KMS-11 (cell line): ENCODE results near the gene COL8A1.

Source experiments
- H2AFZ ChIP-seq: fragments of 200-600 bp; sonication (generic); 2 replicates; pipeline ENCODE4 v1.6.1; 2016; ENCODE audit warnings: antibody characterized with exemption, mixed run types, low read depth
- H3K27ac ChIP-seq: fragments of 200-600 bp; sonication (generic); 2 replicates; pipeline ENCODE4 v1.6.1; 2016; ENCODE audit warnings: mild to moderate bottlenecking, mixed run types
- H3K27me3 ChIP-seq: fragments of 200-600 bp; sonication (generic); 2 replicates; pipeline ENCODE4 v1.6.1; 2017; ENCODE audit warnings: mild to moderate bottlenecking, low read depth, mixed run types, moderate library complexity; ENCODE audit not compliant: insufficient read depth
- H3K36me3 ChIP-seq: fragments of 200-600 bp; sonication (generic); 2 replicates; pipeline ENCODE4 v1.6.1; 2017; ENCODE audit warnings: mild to moderate bottlenecking, mixed run types; ENCODE audit not compliant: insufficient read depth
- H3K4me1 ChIP-seq: fragments of 200-600 bp; sonication (generic); 2 replicates; pipeline ENCODE4 v1.6.1; 2016; ENCODE audit warnings: mild to moderate bottlenecking, low read depth, mixed run types; ENCODE audit not compliant: poor library complexity, severe bottlenecking
- H3K4me2 ChIP-seq: fragments of 200-600 bp; sonication (generic); 2 replicates; pipeline ENCODE4 v1.7.0; 2016; ENCODE audit warnings: mild to moderate bottlenecking, mixed run types
- H3K4me3 ChIP-seq: fragments of 200-600 bp; sonication (generic); IDR thresholded peaks from 2 replicates; pipeline ENCODE4 v1.6.1; 2017; ENCODE audit warnings: low read depth, low read length, mixed read lengths; ENCODE audit not compliant: insufficient read depth
- H3K79me2 ChIP-seq: fragments of 200-600 bp; sonication (generic); 2 replicates; pipeline ENCODE4 v1.6.1; 2016; ENCODE audit warnings: low read depth, mixed run types; ENCODE audit not compliant: insufficient read depth
- H3K9ac ChIP-seq: fragments of 200-600 bp; sonication (generic); 2 replicates; pipeline ENCODE4 v1.6.1; 2016; ENCODE audit warnings: mild to moderate bottlenecking, mixed run types
- H4K20me1 ChIP-seq: fragments of 200-600 bp; sonication (generic); 2 replicates; pipeline ENCODE4 v1.6.1; 2016; ENCODE audit warnings: mild to moderate bottlenecking, mixed run types; ENCODE audit not compliant: insufficient read depth
- CTCF ChIP-seq: fragments of 200-600 bp; sonication (generic); conservative IDR thresholded peaks from 2 replicates; pipeline ENCODE4 v1.6.1; 2017; ENCODE audit warnings: low read depth, mild to moderate bottlenecking, antibody characterized with exemption, low read length, moderate library complexity, mixed read lengths

Gene COL8A1

GRCh38 chr3:99760031-99760430 lies 121.6 kb downstream of the COL8A1 start:
- Histone ChIP-seq H3K27me3 (no peaks in the 10 kb centered on the region), H3K27ac (no peak overlapping the region), H3K36me3 (no peaks in the 10 kb centered on the region), H3K4me3 (no peak overlapping the region), H3K4me2 (no peak overlapping the region), H3K9ac (no peak overlapping the region), H3K79me2 (no peaks in the 10 kb centered on the region), H2AFZ (no peak overlapping the region), H4K20me1 (no peaks in the 10 kb centered on the region), H3K4me1 (no peaks in the 10 kb centered on the region)
- TF ChIP-seq CTCF: no peak

GRCh38 chr3:99760629-99761028 lies 122.2 kb downstream of the COL8A1 start:
- TF ChIP-seq CTCF: no peak
- H3K36me3 ChIP-seq: no peaks in the 10 kb centered on the region
- no peak overlapping the region for H3K4me3 ChIP-seq
- no peaks in the 10 kb centered on the region for H3K79me2 ChIP-seq
- no peak overlapping the region for H3K9ac ChIP-seq
- H3K4me2 ChIP-seq: no peak overlapping the region
- H3K27me3 ChIP-seq: no peaks in the 10 kb centered on the region
- H2AFZ ChIP-seq: no peak overlapping the region
- no peaks in the 10 kb centered on the region for H4K20me1 ChIP-seq
- H3K27ac ChIP-seq: no peak overlapping the region
- H3K4me1 ChIP-seq: no peaks in the 10 kb centered on the region

- no peak overlapping the region for H2AFZ ChIP-seq
- no peak overlapping the region for H3K9ac ChIP-seq
- no peak for TF ChIP-seq CTCF
- H3K36me3 ChIP-seq: no peaks in the 10 kb centered on the region
- H4K20me1 ChIP-seq: no peaks in the 10 kb centered on the region
- H3K4me1 ChIP-seq: no peaks in the 10 kb centered on the region
- H3K27me3 ChIP-seq: no peaks in the 10 kb centered on the region
- H3K27ac ChIP-seq: no peak overlapping the region
- no peak overlapping the region for H3K4me2 ChIP-seq
- H3K79me2 ChIP-seq: no peaks in the 10 kb centered on the region
- no peak overlapping the region for H3K4me3 ChIP-seq
Measured at GRCh38 chr3:99761415-99762165, 123.2 kb downstream of the COL8A1 start.

GRCh38 chr3:99762901-99763300 lies 124.5 kb downstream of the COL8A1 start:
- Histone ChIP-seq H3K79me2 (no peaks in the 10 kb centered on the region), H3K27me3 (no peaks in the 10 kb centered on the region), H3K4me3 (no peak overlapping the region), H3K36me3 (no peaks in the 10 kb centered on the region), H3K27ac (no peak overlapping the region), H3K4me1 (no peaks in the 10 kb centered on the region), H3K9ac (no peak overlapping the region), H2AFZ (no peak overlapping the region), H4K20me1 (no peaks in the 10 kb centered on the region), H3K4me2 (no peak overlapping the region)
- TF ChIP-seq CTCF: no peak
